SK-N-SH (cell line): ENCODE results near the gene WNT8A.

Experiments used
- CHD2 ChIP-seq: fragments of 150-350 bp; IDR thresholded peaks from 2 replicates; pipeline ENCODE4 v1.6.1; 2018; ENCODE audit warnings: low read length; ENCODE audit not compliant: partially characterized antibody
- CTCF ChIP-seq: fragments of 200-600 bp; sonication (generic); IDR thresholded peaks from 2 replicates; pipeline ENCODE4 v1.6.1; 2017; ENCODE audit warnings: antibody characterized with exemption, mild to moderate bottlenecking, moderate library complexity
- EP300 ChIP-seq, 2 experiments: IDR thresholded peaks; 2 replicates each; pipeline versions ENCODE4 v1.4.0 to v1.6.1; 2012; ENCODE audit warnings: borderline replicate concordance in 1 of 2, low read depth in 1 of 2, low read length in 1 of 2
- EZH2phosphoT487 ChIP-seq: fragments of 200-600 bp; sonication (generic); IDR thresholded peaks from 2 replicates; pipeline ENCODE4 v1.6.1; 2017; ENCODE audit warnings: low read depth, mixed run types, mild to moderate bottlenecking, antibody characterized with exemption, moderate library complexity, borderline replicate concordance
- FOXM1 ChIP-seq: IDR thresholded peaks from 2 replicates; pipeline ENCODE4 v1.4.0; 2012; ENCODE audit warnings: low read depth, mild to moderate bottlenecking
- GABPA ChIP-seq: IDR thresholded peaks from 2 replicates; pipeline ENCODE4 v1.4.0; 2012; ENCODE audit warnings: low read depth, mild to moderate bottlenecking
- GATA2 ChIP-seq: sonication (generic); formaldehyde crosslinking; IDR thresholded peaks from 2 replicates; pipeline ENCODE4 v1.5.0; 2020; ENCODE audit warnings: mild to moderate bottlenecking, missing genetic modification reagents
- MAX ChIP-seq: IDR thresholded peaks from 2 replicates; pipeline ENCODE4 v1.4.0; 2012; ENCODE audit warnings: low read depth
- POLR2AphosphoS5 ChIP-seq: IDR thresholded peaks from 2 replicates; pipeline ENCODE4 v1.6.1; 2012; ENCODE audit warnings: low read depth, low read length
- RAD21 ChIP-seq: IDR thresholded peaks from 2 replicates; pipeline ENCODE4 v1.6.1; 2012; ENCODE audit warnings: mild to moderate bottlenecking, low read length
- RFX5 ChIP-seq: IDR thresholded peaks from 2 replicates; pipeline ENCODE4 v1.6.1; 2012; ENCODE audit warnings: mild to moderate bottlenecking, improper control_type of control experiment, low read length
- TAF1 ChIP-seq: IDR thresholded peaks from 2 replicates; pipeline ENCODE4 v1.6.1; 2012; ENCODE audit warnings: low read depth, mild to moderate bottlenecking, low read length, moderate library complexity, borderline replicate concordance
- TF ChIP-seq, protein P1 (sequence below): IDR thresholded peaks from 2 replicates; pipeline ENCODE4 v1.6.1; 2012; ENCODE audit warnings: mild to moderate bottlenecking, low read depth, low read length, moderate library complexity
- TF ChIP-seq, protein P2 (sequence below): IDR thresholded peaks from 2 replicates; pipeline ENCODE4; 2012

GRCh38 chr5:138054847-138055558 is 28.8 kb upstream of the WNT8A start:
- TF ChIP-seq, protein P1, sequence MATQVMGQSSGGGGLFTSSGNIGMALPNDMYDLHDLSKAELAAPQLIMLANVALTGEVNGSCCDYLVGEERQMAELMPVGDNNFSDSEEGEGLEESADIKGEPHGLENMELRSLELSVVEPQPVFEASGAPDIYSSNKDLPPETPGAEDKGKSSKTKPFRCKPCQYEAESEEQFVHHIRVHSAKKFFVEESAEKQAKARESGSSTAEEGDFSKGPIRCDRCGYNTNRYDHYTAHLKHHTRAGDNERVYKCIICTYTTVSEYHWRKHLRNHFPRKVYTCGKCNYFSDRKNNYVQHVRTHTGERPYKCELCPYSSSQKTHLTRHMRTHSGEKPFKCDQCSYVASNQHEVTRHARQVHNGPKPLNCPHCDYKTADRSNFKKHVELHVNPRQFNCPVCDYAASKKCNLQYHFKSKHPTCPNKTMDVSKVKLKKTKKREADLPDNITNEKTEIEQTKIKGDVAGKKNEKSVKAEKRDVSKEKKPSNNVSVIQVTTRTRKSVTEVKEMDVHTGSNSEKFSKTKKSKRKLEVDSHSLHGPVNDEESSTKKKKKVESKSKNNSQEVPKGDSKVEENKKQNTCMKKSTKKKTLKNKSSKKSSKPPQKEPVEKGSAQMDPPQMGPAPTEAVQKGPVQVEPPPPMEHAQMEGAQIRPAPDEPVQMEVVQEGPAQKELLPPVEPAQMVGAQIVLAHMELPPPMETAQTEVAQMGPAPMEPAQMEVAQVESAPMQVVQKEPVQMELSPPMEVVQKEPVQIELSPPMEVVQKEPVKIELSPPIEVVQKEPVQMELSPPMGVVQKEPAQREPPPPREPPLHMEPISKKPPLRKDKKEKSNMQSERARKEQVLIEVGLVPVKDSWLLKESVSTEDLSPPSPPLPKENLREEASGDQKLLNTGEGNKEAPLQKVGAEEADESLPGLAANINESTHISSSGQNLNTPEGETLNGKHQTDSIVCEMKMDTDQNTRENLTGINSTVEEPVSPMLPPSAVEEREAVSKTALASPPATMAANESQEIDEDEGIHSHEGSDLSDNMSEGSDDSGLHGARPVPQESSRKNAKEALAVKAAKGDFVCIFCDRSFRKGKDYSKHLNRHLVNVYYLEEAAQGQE, result no peak
- TF ChIP-seq MAX, result no peak
- no peak for TF ChIP-seq FOXM1
- TF ChIP-seq CTCF, result no peak
- TF ChIP-seq, protein P2, sequence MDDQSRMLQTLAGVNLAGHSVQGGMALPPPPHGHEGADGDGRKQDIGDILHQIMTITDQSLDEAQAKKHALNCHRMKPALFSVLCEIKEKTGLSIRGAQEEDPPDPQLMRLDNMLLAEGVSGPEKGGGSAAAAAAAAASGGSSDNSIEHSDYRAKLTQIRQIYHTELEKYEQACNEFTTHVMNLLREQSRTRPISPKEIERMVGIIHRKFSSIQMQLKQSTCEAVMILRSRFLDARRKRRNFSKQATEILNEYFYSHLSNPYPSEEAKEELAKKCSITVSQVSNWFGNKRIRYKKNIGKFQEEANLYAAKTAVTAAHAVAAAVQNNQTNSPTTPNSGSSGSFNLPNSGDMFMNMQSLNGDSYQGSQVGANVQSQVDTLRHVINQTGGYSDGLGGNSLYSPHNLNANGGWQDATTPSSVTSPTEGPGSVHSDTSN, result no peak
- no peak for TF ChIP-seq CHD2
- TF ChIP-seq RAD21, result no peak
- no peak for TF ChIP-seq EP300 (IDR thresholded peaks at IDR 0.05; ENCODE audit: borderline replicate concordance in 1 of 2, low read depth in 1 of 2, low read length in 1 of 2)
- no peak for TF ChIP-seq GATA2 (CRISPR knock-in tag)
- TF ChIP-seq TAF1, result no peak
- TF ChIP-seq POLR2AphosphoS5, result no peak
- TF ChIP-seq GABPA, result no peak
- no peak for TF ChIP-seq EZH2phosphoT487
- TF ChIP-seq RFX5, result no peak
